Activated naive CD4-positive, alpha-beta T cell treated with Interleukin-2 at 50 U/mL for 16 hours (primary cell): ENCODE data around the gene SSTR4.

Experiments
- DNase-seq: peaks from one replicate; pipeline ENCODE4 v3.0.0-alpha.2; 2020

Gene SSTR4

GRCh38 chr20:23046431-23046830, 11.3 kb downstream of the SSTR4 start:
- DNase-seq, result no peak

- DNase-seq, result no peak
Measured at GRCh38 chr20:23047001-23047737, 12.1 kb downstream of the SSTR4 start.

- no peak for DNase-seq
Measured at GRCh38 chr20:23047738-23048214, 12.7 kb downstream of the SSTR4 start.

- DNase-seq, result no peak
Measured at GRCh38 chr20:23048283-23049200, 13.4 kb downstream of the SSTR4 start.

- DNase-seq, result no peak
Measured at GRCh38 chr20:23049201-23050075, 14.3 kb downstream of the SSTR4 start, which contains the start of gene THBD. THBD (minus strand) TSS chr20:23049672; CDS start chr20:23049504, 168 bp downstream.

- no peak for DNase-seq
Measured at GRCh38 chr20:23050076-23050838, 15.1 kb downstream of the SSTR4 start.

- no peak for DNase-seq
Measured at GRCh38 chr20:23050847-23051627, 15.9 kb downstream of the SSTR4 start.

- DNase-seq, result no peak
Measured at GRCh38 chr20:23052904-23053303, 17.8 kb downstream of the SSTR4 start.

GRCh38 chr20:23058240-23058639, 23.1 kb downstream of the SSTR4 start:
- DNase-seq, result no peak

GRCh38 chr20:23059001-23059400, 23.9 kb downstream of the SSTR4 start:
- no peak for DNase-seq

- no peak for DNase-seq
Measured at GRCh38 chr20:23059846-23060245, 24.7 kb downstream of the SSTR4 start.

- no peak for DNase-seq
Measured at GRCh38 chr20:23060629-23061028, 25.5 kb downstream of the SSTR4 start.

GRCh38 chr20:23061262-23061661, 26.1 kb downstream of the SSTR4 start:
- DNase-seq, result no peak

- no peak for DNase-seq
Measured at GRCh38 chr20:23061734-23062561, 26.8 kb downstream of the SSTR4 start.

GRCh38 chr20:23062632-23063031, 27.5 kb downstream of the SSTR4 start:
- DNase-seq, result no peak

- DNase-seq, result no peak
Measured at GRCh38 chr20:23063168-23063567, 28.1 kb downstream of the SSTR4 start.

- no peak for DNase-seq
Measured at GRCh38 chr20:23063581-23063980, 28.5 kb downstream of the SSTR4 start.

GRCh38 chr20:23065266-23066201, 30.4 kb downstream of the SSTR4 start:
- DNase-seq, result no peak

- DNase-seq, result no peak
Measured at GRCh38 chr20:23066772-23067171, 31.7 kb downstream of the SSTR4 start.
